ENCODE data around the gene ZNF8. TPM values are rescaled to one million over a fixed set of nuclear protein-coding genes. Genes with fewer than 3 reads are reported as not detected.
A peak's percentile ranks its signal among the peaks of the same experiment; 100 is the strongest.
"Not testable (repeated sequence)": the region's sequence is repeated elsewhere in the genome, so short reads cannot be mapped to it uniquely, and the experiment has no call there.

The ZNF8 gene
- total RNA-seq, 1 donor from 2014 or later = 17.2 TPM

GRCh38 chr19:58300620-58301019 lies 21.9 kb downstream of the ZNF8 start:
- no peak for DNase-seq

- DNase-seq = no peak
Measured at GRCh38 chr19:58304255-58304654, 25.5 kb downstream of the ZNF8 start.

- no peak for DNase-seq
Measured at GRCh38 chr19:58304748-58305064, 26.0 kb downstream of the ZNF8 start.

GRCh38 chr19:58305065-58305931 lies 26.5 kb downstream of the ZNF8 start, which contains the start of gene ERVK3-1:
Gene ERVK3-1 (plus strand): TSS chr19:58305377. CDS start chr19:58312169, 6,792 bp downstream.
- peak; percentile 96 for DNase-seq

- no peak for DNase-seq
Measured at GRCh38 chr19:58305932-58306323, 27.2 kb downstream of the ZNF8 start.

- no peak for DNase-seq
Measured at GRCh38 chr19:58307736-58308135, 29.0 kb downstream of the ZNF8 start.

- not testable (repeated sequence) for DNase-seq
Measured at GRCh38 chr19:58310685-58311084, 31.9 kb downstream of the ZNF8 start.

- DNase-seq = no peak
Measured at GRCh38 chr19:58311345-58311865, 32.6 kb downstream of the ZNF8 start.

GRCh38 chr19:58315580-58315979 lies 36.8 kb downstream of the ZNF8 start:
- no peak for DNase-seq

GRCh38 chr19:58317476-58318072 lies 38.8 kb downstream of the ZNF8 start:
- DNase-seq = no peak

- no peak for DNase-seq
Measured at GRCh38 chr19:58318297-58318696, 39.5 kb downstream of the ZNF8 start.

- DNase-seq = no peak
Measured at GRCh38 chr19:58319241-58319640, 40.5 kb downstream of the ZNF8 start.

GRCh38 chr19:58325311-58326022 lies 46.7 kb downstream of the ZNF8 start:
- no peak for DNase-seq

- no peak for DNase-seq
Measured at GRCh38 chr19:58326501-58326913, 47.8 kb downstream of the ZNF8 start.

- DNase-seq = peak; percentile 94
Measured at GRCh38 chr19:58326914-58327726, 48.4 kb downstream of the ZNF8 start, which contains the start of gene ZSCAN22. Gene ZSCAN22 (plus strand): TSS chr19:58326994. CDS start chr19:58334803, 7,809 bp downstream.

GRCh38 chr19:58328999-58329398 lies 50.2 kb downstream of the ZNF8 start:
- no peak for DNase-seq

- peak; percentile 45 for DNase-seq
Measured at GRCh38 chr19:58330458-58330857, 51.7 kb downstream of the ZNF8 start.

GRCh38 chr19:58332697-58333096 lies 53.9 kb downstream of the ZNF8 start:
- DNase-seq = no peak

GRCh38 chr19:58334691-58335249 lies 56.0 kb downstream of the ZNF8 start:
- DNase-seq = no peak

GRCh38 chr19:58335630-58336029 lies 56.9 kb downstream of the ZNF8 start:
- DNase-seq = no peak

- no peak for DNase-seq
Measured at GRCh38 chr19:58336216-58336615, 57.5 kb downstream of the ZNF8 start.

- DNase-seq = no peak
Measured at GRCh38 chr19:58336820-58337219, 58.1 kb downstream of the ZNF8 start.
